Central memory CD4-positive, alpha-beta T cell (primary cell): ENCODE measurements around the gene RAB9B.

Experiments
- DNase-seq: peaks from one replicate; pipeline ENCODE4 v3.0.0; 2022

RAB9B gene

DNA sequence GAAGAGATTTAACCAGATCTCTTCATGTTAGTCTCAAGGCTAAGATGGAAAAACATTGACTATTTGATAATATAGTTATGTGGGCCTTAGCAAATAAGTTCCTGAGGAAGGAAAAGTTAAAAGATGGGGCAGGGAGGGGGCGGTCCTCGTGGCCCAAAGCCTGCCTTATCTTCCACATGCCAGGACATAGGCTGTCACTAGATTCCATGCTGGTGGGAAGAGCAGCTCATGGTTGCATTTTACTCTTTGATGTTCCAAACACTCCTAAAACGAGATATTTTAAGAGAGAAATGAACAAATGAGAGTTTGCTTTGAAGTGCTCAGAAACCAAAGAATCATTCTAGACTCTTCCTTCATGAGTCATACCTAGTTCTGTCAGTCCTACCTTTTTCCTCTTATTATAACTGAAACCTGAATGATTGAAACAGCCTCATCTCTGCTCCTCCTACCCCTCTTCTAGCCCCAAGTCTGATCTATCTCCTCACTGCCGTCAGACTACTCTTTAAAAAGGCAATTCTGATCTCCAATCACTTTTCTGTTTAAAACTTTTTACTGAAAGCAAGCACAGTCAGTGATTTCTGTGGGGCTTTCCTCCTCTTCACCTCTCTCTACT, 25.1 kb downstream of the RAB9B start:
- DNase-seq = no peak

DNA sequence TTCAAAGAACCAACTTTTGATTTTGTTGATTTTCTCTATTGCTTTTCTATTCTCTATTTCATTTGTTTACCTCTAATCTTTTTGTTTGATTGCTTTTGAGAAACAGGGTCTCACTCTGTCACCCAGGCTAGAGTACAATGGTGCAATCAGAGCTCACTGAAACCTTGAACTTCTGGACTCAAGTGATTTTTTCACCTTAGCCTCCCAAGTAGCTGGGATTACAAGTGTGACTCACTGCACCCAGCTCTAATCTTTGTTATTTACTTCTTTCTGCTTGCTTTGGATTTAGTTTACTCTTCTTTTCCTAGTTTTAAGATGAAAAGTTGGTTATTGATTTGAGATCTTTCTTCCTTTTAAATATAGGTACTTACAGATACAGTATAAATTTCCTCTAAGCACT, 26.2 kb downstream of the RAB9B start:
- no peak for DNase-seq

- no peak for DNase-seq
Measured at GRCh38 chrX:103800318-103800717, 31.7 kb downstream of the RAB9B start.

- no peak for DNase-seq
Measured at GRCh38 chrX:103797691-103798090, 34.4 kb downstream of the RAB9B start.

GRCh38 chrX:103794119-103794518, 37.9 kb downstream of the RAB9B start:
- no peak for DNase-seq

DNA sequence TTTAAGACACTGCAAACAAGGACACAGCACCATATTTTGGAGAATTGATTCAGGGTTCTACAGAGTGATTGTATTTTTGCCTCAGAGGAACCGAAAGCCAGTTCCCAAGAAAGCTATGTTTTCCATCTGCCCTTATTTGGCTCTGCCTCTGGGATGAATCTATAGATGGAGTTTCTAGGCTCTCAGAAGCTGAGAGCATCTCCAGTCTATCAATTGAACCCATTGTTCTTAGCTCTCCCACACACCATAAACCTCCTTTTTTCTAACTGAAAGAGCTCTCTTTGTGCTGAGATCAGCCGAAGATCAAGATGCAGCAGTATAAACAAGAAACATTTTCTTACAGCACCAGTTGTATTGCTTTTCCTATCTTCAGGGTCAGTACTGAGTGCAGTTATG, 38.5 kb downstream of the RAB9B start:
- no peak for DNase-seq

DNA sequence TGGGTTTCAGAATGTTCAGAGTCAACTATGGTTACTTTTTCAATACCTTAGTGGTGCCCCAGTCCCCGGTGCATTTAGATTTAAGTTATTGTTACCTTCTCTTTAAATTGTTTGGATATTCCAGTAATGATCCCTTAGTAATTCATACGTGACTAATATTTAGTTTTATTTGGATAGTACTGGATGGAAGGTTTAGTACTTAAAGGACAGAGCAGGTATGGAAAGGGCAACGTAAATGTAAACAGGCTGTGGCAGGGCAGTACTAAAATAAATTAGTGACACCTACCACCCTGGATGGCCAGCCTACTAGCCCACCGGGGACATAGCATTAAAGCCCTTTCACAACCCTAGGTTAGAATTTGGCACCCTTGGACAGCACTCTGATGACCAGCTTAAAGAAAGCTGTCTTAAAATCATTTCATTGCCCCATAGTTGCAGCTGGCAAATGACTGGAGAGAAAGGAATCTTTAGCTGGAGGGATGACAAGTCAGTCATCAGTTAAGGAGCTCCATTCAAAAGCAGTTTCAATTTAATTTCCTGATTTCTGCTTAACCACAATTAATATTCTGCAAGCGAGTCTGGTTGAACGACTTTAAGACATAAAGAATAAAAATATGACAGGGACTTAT, 39.0 kb downstream of the RAB9B start:
- DNase-seq = no peak

- DNase-seq = no peak
Measured at GRCh38 chrX:103791826-103792485, 40.1 kb downstream of the RAB9B start.

- no peak for DNase-seq
Measured at GRCh38 chrX:103791228-103791627, 40.8 kb downstream of the RAB9B start.

DNA sequence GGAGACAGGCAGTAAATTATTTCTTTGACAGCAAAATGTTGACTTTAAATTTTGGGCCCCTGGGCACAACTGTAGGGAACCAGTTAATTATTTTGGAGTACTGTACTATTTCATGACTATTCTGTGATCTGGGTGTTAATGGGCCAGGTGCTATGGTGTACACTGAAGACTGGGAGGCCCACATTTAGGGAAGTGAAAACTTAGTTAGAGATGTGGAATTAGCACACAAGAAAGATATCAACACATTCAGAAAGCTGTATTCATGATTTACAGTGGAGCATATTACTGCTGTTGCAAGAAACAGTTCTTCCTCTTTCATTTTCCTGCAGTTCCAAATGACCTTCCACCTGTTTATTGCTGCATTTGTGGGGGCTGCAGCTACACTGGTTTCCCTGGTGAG, 43.1 kb downstream of the RAB9B start:
- no peak for DNase-seq

DNA sequence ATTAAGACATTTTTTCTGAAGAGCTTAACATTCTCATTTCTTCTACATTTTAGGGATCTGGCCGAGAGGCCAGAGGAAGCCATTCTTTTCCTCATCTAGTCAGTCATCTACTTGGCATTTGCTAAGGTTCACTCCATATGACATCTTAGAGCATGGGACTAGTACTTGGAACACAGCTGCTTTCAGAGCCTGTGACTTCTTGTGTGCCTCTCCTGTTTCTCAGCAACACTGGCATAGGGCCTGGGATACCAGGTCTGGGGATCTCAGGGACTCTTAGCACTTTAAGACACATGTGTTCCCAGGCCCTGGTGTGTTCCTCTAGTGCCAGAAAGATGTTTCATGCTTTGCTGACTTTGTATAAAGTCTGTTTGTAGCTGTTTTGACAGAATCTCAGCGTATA, 48.1 kb downstream of the RAB9B start:
- no peak for DNase-seq

GRCh38 chrX:103783196-103783595, 48.9 kb downstream of the RAB9B start:
- no peak for DNase-seq

DNA sequence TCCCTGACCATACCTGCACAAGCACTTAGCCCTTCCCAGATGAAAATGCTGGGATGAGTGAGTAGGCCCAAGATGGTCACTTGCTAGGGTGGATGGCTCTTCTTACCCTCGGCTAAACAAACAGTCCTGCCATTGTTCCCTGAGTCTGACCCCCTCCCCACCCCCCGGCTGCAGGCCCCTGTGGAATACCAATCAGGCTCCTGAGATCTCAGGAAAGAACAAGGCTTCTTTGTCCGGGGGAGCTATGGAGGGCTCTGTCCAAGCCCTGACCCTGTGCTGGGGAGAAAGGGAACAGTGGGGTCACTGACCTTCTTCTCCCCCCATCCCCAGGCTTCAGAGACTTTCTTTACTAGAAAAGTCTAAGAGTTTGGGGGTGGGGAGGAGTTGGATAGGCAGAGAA, 49.4 kb downstream of the RAB9B start:
- DNase-seq = no peak

- no peak for DNase-seq
Measured at GRCh38 chrX:103781706-103782105, 50.4 kb downstream of the RAB9B start.

- no peak for DNase-seq
Measured at GRCh38 chrX:103781062-103781402, 51.0 kb downstream of the RAB9B start.

DNA sequence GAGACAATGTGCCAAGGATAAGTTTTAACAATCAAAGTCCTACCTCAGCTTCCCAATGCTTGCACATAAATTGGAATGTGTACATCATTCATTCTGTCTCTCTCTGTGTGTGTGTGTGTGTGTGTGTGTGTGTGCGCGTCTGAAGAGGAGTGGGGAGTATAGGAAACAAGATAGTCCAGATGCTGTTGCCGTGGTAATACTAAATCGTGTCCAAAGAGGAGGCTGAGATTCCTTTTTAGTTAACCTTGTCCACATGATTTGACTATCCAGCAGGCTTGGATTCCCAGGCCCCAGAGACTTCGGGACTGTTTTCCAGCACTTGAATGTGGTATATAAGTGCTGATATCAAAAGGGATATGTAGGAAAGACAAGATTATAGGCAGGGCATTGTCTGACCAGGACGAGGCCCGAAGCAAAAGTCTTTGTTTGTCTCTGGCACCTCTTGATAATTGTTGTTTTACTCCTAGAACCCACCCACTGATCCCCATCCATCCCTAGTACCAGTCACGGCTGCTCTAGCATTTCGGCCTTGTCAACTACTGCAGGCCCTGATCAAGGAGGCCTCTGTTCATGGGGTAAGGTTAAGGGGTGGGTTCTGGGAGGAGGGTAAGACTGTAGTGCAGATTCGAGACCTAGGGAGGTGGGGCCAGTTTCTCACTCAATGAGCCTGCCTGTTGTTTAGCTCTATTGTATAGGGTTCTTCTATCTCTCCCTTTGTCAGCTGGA, 51.6 kb downstream of the RAB9B start:
- DNase-seq = no peak

- no peak for DNase-seq
Measured at GRCh38 chrX:103779141-103779789, 52.8 kb downstream of the RAB9B start.

DNA sequence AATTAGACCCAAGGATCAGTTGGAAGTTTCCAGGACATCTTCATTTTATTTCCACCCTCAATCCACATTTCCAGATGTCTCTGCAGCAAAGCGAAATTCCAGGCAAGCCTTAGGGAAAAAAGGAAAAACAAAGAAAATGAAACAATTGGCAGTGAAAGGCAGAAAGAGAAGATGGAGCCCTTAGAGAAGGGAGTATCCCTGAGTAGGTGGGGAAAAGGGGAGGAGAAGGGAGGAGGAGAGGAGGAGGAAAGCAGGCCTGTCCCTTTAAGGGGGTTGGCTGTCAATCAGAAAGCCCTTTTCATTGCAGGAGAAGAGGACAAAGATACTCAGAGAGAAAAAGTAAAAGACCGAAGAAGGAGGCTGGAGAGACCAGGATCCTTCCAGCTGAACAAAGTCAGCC, 55.5 kb downstream of the RAB9B start, which contains the start of gene PLP1:
Gene PLP1 (plus strand): TSS at position 295 of the 400 bp plus-strand sequence. CDS start 156 bp downstream, outside the sequence.
- DNase-seq = no peak

GRCh38 chrX:103774070-103774642, 57.9 kb downstream of the RAB9B start:
- no peak for DNase-seq

DNA sequence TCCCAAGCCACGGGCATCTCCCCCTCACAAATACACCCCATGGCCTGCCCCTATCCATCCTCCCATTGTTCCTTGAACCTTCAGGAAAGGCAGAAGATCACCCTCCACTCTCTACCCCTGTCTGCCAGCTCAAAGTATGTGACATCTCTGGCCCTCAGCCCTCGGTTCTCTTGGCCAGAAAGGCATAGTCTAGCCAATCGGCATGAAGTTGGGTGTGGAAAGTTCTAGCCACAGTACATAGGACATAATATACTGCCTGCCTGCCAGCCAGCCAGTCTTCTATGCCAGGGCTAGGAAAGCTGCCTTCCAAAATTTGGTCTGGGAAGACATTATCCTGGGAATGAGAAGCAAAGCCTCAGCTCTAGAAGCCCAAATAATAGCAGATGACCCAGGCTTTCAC, 58.6 kb downstream of the RAB9B start:
- no peak for DNase-seq
